HL-60 (cell line): ENCODE measurements around the gene PIK3CB.

Source experiments
- DNase-seq, 2 experiments: peaks; one replicate each; pipeline ENCODE4 v3.0.0-alpha.2; 2010 to 2020; ENCODE audit warnings: low read depth in 1 of 2, low spot score in 1 of 2
- H3K27ac ChIP-seq: fragments of 250-450 bp; sonication (Bioruptor Pico); replicated peaks from 2 replicates; pipeline ENCODE4 v1.5.1; 2020; ENCODE audit warnings: mild to moderate bottlenecking, moderate library complexity
- H3K27me3 ChIP-seq: fragments of 250-450 bp; sonication (Bioruptor Pico); 2 replicates; pipeline ENCODE4 v1.5.1; 2021; ENCODE audit warnings: mild to moderate bottlenecking, moderate library complexity; ENCODE audit not compliant: insufficient read depth, poor library complexity, severe bottlenecking
- H3K4me3 ChIP-seq: replicated peaks from 2 replicates; pipeline ENCODE4 v1.5.1; 2011; ENCODE audit warnings: mild to moderate bottlenecking, control low read depth, low read length; ENCODE audit not compliant: insufficient read depth
- CTCF ChIP-seq: IDR thresholded peaks from one replicate; pipeline ENCODE4 v1.5.1; 2011; ENCODE audit warnings: low read length, control low read depth, inconsistent platforms; ENCODE audit not compliant: insufficient read depth
- GABPA ChIP-seq: IDR thresholded peaks from 2 replicates; pipeline ENCODE4 v1.6.1; 2012; ENCODE audit warnings: low read depth
- POLR2AphosphoS5 ChIP-seq: IDR thresholded peaks from 2 replicates; pipeline ENCODE4 v1.6.1; 2012; ENCODE audit warnings: low read depth
- SPI1 ChIP-seq: IDR thresholded peaks from 2 replicates; pipeline ENCODE4 v1.6.1; 2012; ENCODE audit warnings: low read depth, mild to moderate bottlenecking, borderline replicate concordance
- TF ChIP-seq, protein P1 (sequence below): IDR thresholded peaks from 2 replicates; pipeline ENCODE4 v1.6.1; 2012; ENCODE audit warnings: low read depth; ENCODE audit not compliant: insufficient replicate concordance

Gene PIK3CB

DNA sequence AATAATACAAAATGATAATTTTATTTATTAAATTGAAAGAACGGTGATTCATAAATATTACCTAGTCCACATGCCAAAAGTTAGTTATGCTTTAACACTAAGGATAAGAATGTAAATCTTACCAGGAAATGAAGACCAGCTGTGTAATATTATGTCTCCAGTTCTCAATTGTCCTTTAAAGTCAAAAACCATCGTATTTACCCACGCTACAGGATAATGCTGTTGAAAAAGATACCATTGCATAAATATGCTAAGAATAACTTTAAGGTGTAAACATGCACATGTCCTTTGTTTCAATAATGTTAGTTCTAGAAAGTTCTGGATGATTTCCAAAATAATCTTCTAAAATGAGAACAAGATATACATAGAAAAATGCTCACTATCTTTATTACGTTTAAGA lies 122.6 kb downstream of the PIK3CB start:
- H3K4me3 ChIP-seq, result no peak overlapping the region
- DNase-seq, result no peak
- H3K27ac ChIP-seq, result no peak overlapping the region
- no peaks in the 10 kb centered on the region for H3K27me3 ChIP-seq
- no peak for TF ChIP-seq SPI1
- TF ChIP-seq, protein P1, sequence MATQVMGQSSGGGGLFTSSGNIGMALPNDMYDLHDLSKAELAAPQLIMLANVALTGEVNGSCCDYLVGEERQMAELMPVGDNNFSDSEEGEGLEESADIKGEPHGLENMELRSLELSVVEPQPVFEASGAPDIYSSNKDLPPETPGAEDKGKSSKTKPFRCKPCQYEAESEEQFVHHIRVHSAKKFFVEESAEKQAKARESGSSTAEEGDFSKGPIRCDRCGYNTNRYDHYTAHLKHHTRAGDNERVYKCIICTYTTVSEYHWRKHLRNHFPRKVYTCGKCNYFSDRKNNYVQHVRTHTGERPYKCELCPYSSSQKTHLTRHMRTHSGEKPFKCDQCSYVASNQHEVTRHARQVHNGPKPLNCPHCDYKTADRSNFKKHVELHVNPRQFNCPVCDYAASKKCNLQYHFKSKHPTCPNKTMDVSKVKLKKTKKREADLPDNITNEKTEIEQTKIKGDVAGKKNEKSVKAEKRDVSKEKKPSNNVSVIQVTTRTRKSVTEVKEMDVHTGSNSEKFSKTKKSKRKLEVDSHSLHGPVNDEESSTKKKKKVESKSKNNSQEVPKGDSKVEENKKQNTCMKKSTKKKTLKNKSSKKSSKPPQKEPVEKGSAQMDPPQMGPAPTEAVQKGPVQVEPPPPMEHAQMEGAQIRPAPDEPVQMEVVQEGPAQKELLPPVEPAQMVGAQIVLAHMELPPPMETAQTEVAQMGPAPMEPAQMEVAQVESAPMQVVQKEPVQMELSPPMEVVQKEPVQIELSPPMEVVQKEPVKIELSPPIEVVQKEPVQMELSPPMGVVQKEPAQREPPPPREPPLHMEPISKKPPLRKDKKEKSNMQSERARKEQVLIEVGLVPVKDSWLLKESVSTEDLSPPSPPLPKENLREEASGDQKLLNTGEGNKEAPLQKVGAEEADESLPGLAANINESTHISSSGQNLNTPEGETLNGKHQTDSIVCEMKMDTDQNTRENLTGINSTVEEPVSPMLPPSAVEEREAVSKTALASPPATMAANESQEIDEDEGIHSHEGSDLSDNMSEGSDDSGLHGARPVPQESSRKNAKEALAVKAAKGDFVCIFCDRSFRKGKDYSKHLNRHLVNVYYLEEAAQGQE, result no peak
- no peak for TF ChIP-seq POLR2AphosphoS5
- TF ChIP-seq CTCF, result no peak
- no peak for TF ChIP-seq GABPA

DNA sequence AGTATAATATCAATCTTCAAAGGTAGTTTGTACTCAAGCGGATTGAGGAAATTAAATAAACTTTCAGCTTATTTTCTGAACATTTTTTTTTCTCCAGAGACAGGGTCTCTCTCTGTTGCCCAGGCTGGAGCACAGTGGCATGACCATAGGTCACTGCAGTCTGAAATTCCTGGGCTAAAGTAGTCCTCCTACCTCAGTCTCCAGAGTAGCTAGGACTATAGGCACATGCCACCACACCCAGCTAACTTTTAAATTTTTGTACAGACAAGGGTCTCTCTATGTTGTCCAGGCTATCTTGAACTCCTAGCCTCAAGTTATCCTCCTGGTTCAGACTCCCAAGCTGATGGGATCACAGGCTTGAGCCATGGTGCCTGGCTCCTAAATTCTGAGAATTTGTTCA lies 129.1 kb downstream of the PIK3CB start:
- H3K27ac ChIP-seq, result no peak overlapping the region
- no peak for TF ChIP-seq GABPA
- TF ChIP-seq SPI1, result no peak
- no peak for TF ChIP-seq POLR2AphosphoS5
- TF ChIP-seq CTCF, result no peak
- TF ChIP-seq, protein P1, result no peak
- DNase-seq, result no peak
- H3K27me3 ChIP-seq, result no peaks in the 10 kb centered on the region
- H3K4me3 ChIP-seq, result no peak overlapping the region

DNA sequence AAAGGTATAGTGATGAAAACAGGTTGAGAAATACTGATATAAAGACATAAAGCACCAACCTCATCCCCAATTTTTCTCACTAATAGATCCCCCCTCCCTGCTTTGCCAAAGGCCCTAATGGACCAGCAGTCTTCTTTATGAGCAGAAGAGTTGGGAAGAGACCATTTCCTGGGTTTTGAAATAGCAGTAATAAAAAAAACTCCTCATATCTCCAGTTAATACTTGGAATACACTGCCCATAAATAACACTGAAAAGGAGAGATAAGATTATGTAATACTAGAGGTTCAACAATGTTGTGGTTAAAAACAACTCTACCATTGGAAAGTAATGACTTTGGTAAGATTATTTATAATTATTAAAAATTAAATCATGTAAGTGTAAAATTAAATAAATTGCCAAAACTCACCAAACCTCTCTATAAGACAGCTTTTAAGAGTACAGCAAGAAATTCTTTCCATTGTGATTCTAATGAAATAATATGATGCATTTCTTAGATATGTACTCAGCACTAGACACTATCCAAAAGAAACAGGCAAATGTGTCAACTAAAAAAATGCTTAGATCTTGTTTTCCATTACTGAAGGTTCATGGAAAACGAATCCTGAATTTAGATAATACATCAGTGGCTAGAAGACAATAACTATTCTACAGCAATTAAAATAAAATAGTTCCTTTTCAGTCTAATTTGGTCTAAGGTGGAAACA lies 137.9 kb downstream of the PIK3CB start:
- no peak for TF ChIP-seq SPI1
- no peak for TF ChIP-seq CTCF
- TF ChIP-seq POLR2AphosphoS5, result no peak
- no peak for TF ChIP-seq GABPA
- TF ChIP-seq, protein P1, result no peak
- Histone ChIP-seq H3K4me3 (no peak overlapping the region), H3K27ac (no peak overlapping the region), H3K27me3 (no peaks in the 10 kb centered on the region)
- DNase-seq, result no peak
